Measurements from ENCODE around the gene GPC5. TPM values are rescaled to one million over a fixed set of nuclear protein-coding genes. Genes with fewer than 3 reads are reported as not detected.

GPC5 gene
- total and polyA plus RNA-seq, 2 of the 8 experiments (the other 6 are each of a cell fraction or from before 2014, with no cell fraction given), result 0.20 to 0.39 TPM

GRCh38 chr13:92150606-92151005, 752.2 kb downstream of the GPC5 start (continued):
- TF ChIP-seq MAX (IDR thresholded peaks at IDR 0.05), result no peak
- no peak for TF ChIP-seq EP300 (IDR thresholded peaks at IDR 0.05; ENCODE audit: borderline replicate concordance in 1 of 2, low read depth in 2 of 2, low read length in 2 of 2)

Data from H1 (cell line).